Activated B cell treated with CpG ODN at 0.5 μM for 24 hours (primary cell): ENCODE data around the gene BOD1L1. TPM values are rescaled to one million over a fixed set of nuclear protein-coding genes. Genes with fewer than 3 reads are reported as not detected.
A peak's percentile ranks its signal among the peaks of the same experiment; 100 is the strongest.

ENCODE experiments used
- ATAC-seq: fragments of 200-7000 bp; cut with Tn5 transposase; one replicate; pipeline ENCODE4 v1.10.0; 2021; ENCODE audit warnings: low read depth, mild to moderate bottlenecking, moderate library complexity
- CTCF ChIA-PET: fragments of 350-600 bp; sonication (Branson Sonifier 250); formaldehyde crosslinking; loops from one replicate; lab custom pipeline; 2021; ENCODE audit warnings: antibody characterized with exemption; lab: Charles Lee
- POLR2A ChIA-PET: fragments of 350-600 bp; sonication (Branson Sonifier 250); formaldehyde crosslinking; loops from one replicate; lab custom pipeline; 2021; ENCODE audit warnings: antibody characterized with exemption; lab: Charles Lee
- DNase-seq: peaks from one replicate; pipeline ENCODE4 v3.0.0; 2022
- H3K27ac Mint-ChIP-seq: one replicate; pipeline ENCODE4 v1.8.0; 2020; ENCODE audit warnings: mixed read lengths
- H3K27me3 Mint-ChIP-seq: one replicate; pipeline ENCODE4 v1.8.0; 2021; ENCODE audit warnings: mixed read lengths
- H3K36me3 Mint-ChIP-seq: one replicate; pipeline ENCODE4 v1.8.0; 2021; ENCODE audit warnings: low read depth, mixed read lengths
- H3K4me1 Mint-ChIP-seq: one replicate; pipeline ENCODE4 v1.8.0; 2021; ENCODE audit warnings: mixed read lengths
- H3K4me3 Mint-ChIP-seq: one replicate; pipeline ENCODE4 v1.8.0; 2020; ENCODE audit warnings: mild to moderate bottlenecking, mixed read lengths
- H3K9me3 Mint-ChIP-seq: one replicate; pipeline ENCODE4 v1.8.0; 2020; ENCODE audit warnings: mixed read lengths
- intact Hi-C: fragments of 100-400 bp; cut with micrococcal nuclease; formaldehyde crosslinking; loops from one replicate; pipeline ENCODE4 v1.15.1; 2024
- total RNA-seq: library from RNA; stranded (reverse); gene quantifications from 2 replicates; pipeline ENCODE4 v1.2.3, GENCODE V29; 2022
- TF ChIP-seq, protein P1 (sequence below): fragments of 200-600 bp; IDR thresholded peaks from one replicate; pipeline ENCODE4 v1.8.0; 2022; ENCODE audit warnings: antibody characterized with exemption, mild to moderate bottlenecking

The BOD1L1 gene
- total RNA-seq, 1 donor from 2014 or later: 79.3 TPM

DNA sequence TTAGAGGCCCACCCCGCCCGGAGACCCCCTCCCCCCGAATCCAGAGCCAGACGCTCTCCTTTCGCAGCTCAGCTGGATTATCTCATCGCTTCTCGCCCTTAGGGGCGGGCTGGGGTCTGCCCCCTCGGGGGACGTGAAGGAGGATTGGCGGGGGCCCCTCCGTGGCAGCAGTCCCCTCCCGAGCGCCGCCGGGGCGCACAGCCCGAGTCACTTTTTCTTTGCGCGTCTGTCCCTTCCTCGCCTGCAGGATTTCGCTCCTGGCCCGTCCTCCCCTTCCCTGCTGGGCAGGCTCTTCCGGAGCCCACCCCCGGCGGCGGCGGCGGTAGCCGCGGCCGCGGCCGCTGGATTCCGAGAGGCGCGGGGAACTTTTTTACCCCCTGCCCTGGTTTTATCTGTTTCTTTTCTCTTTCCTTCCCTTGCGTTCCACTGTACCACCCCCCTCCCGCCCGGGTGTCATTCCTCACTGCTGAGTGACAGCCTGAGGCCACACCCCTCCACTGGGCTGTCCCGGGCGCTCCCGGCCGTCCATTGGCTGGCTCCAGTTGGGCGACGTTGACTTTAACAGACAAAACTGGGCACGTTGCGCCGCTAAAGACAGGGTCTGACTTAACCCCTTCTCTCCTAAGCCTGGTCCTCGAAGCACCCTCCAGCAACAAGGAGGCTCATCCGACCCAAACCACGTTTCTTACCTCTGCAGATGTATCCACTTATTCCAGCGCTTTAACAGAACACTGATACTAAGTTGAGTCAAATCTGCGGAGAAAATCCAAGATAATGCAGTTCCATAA lies 82.7 kb downstream of the BOD1L1 start:
- intact Hi-C loops: loop anchor here (5.0 kb wide), 2 partner anchors 68 to 83 kb away; partner anchors contain the start of gene BOD1L1
- H3K36me3 Mint-ChIP-seq: no peaks in the 10 kb centered on the region
- peaks cover 47% of the 10 kb centered on the region for H3K4me1 Mint-ChIP-seq
- peaks cover 55% of the 10 kb centered on the region for H3K27me3 Mint-ChIP-seq
- ChIA-PET CTCF (no interaction called here), POLR2A (no interaction called here)
- DNase-seq (peak; percentile 35), ATAC-seq (no peak)
- TF ChIP-seq, protein P1, sequence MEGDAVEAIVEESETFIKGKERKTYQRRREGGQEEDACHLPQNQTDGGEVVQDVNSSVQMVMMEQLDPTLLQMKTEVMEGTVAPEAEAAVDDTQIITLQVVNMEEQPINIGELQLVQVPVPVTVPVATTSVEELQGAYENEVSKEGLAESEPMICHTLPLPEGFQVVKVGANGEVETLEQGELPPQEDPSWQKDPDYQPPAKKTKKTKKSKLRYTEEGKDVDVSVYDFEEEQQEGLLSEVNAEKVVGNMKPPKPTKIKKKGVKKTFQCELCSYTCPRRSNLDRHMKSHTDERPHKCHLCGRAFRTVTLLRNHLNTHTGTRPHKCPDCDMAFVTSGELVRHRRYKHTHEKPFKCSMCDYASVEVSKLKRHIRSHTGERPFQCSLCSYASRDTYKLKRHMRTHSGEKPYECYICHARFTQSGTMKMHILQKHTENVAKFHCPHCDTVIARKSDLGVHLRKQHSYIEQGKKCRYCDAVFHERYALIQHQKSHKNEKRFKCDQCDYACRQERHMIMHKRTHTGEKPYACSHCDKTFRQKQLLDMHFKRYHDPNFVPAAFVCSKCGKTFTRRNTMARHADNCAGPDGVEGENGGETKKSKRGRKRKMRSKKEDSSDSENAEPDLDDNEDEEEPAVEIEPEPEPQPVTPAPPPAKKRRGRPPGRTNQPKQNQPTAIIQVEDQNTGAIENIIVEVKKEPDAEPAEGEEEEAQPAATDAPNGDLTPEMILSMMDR: no peak
- H3K4me3 Mint-ChIP-seq: peak overlapping the region; percentile 80
- H3K9me3 Mint-ChIP-seq: peaks cover 6% of the 10 kb centered on the region
- H3K27ac Mint-ChIP-seq: no peak overlapping the region

DNA sequence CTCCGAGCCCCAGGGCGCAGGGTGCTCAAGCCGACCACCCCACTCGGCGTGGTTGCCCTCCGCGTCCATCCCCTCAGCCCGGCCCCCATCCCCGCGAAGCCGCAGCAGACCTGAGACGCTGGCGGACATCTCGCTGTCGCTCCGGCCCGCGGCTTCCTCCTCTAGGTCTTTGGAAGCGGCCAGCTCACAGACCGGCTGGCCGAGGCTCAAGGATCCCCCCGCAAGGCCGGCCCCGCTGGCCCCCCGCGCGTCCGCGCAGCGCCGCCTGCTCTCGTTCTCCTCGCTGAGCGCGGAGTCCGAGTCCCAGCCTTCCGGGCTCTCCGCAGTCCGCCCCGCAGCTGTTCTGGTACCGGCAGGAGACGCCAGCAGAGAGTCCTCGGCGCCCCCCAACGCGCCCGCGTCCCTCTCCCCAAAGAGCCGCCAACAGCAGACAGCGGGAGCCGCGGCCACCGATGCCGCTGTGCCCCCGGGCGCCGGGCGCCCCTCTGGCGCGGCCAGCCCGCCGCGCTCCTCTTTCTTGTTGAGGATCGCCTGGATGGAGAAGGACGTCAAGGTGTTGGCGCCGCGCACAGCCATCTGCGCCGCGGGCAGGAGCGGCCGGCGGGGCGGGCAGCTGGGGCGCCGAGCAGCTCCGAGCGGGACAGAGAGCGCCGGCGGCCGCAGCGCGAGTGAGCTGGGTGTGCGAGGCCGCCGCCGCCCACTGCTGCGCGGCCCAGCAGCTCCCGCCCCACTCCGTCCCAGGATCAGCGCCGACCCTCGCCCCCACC lies 83.5 kb downstream of the BOD1L1 start, which contains the start of gene NKX3-2:
NKX3-2 (minus strand) TSS at position 670 of the 767 bp plus-strand sequence; CDS start at position 576, 94 bp downstream.
- ChIA-PET CTCF (no interaction called here), POLR2A (no interaction called here)
- intact Hi-C loops: loop anchor here (1.0 kb wide), 1 partner anchor 13 kb away; no protein-coding TSS in a partner anchor
- ATAC-seq (no peak), DNase-seq (peak; percentile 36)
- TF ChIP-seq, protein P1: no peak
- Mint-ChIP-seq H3K9me3 (peaks cover 6% of the 10 kb centered on the region), H3K36me3 (no peaks in the 10 kb centered on the region), H3K4me3 (peak within 1 kb of the TSS; percentile 80), H3K4me1 (peaks cover 44% of the 10 kb centered on the region), H3K27ac (no peak within 1 kb of the TSS), H3K27me3 (peaks cover 59% of the 10 kb centered on the region)

DNA sequence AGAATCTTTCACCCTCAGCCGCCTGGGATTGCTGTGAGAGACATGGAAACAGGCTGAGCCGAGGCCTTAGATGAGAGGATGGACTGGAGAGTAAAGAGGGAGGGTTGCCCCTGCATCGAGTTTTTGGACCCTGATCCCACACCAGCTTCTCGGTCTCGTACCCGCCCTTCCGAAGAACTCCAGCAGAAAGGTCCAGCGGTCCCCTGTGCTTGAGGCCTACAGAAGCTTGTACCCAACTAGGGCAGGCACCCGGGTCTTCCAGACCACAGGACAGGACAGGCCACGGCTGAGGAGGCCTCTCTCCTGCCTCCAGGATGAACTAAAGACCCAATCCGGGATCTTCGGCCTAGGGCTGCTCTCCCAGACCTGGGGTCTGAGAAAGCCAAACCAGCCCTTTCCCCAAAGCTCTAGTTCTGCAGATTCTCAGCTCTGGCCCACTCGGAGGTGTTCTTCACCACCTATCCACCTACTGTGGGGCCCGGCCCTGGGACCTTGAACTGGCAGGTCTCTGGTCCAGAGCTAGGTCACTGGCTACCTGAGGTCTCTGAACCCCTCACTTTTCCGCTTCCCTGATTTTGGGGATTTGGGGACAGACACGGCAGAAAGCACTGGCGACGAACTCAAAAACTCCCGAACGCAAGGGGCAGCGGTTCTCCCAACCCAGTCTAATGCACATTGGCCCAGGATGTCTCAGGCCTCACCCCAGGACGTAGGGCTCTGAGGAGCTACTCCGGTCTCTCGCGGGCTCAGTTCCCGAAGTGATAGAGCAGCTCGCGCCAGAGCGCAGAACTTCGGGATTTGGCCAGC lies 84.3 kb downstream of the BOD1L1 start:
- Mint-ChIP-seq H3K4me3 (peak overlapping the region; percentile 48), H3K9me3 (peaks cover 6% of the 10 kb centered on the region), H3K36me3 (peaks cover 2% of the 10 kb centered on the region), H3K27ac (no peak overlapping the region), H3K4me1 (peaks cover 41% of the 10 kb centered on the region), H3K27me3 (peaks cover 60% of the 10 kb centered on the region)
- TF ChIP-seq, protein P1: no peak
- intact Hi-C loops: loop anchor here (1.0 kb wide), 1 partner anchor 12 kb away; no protein-coding TSS in a partner anchor
- no peak for ATAC-seq
- peak; percentile 18 for DNase-seq
- ChIA-PET CTCF (no interaction called here), POLR2A (no interaction called here)

DNA sequence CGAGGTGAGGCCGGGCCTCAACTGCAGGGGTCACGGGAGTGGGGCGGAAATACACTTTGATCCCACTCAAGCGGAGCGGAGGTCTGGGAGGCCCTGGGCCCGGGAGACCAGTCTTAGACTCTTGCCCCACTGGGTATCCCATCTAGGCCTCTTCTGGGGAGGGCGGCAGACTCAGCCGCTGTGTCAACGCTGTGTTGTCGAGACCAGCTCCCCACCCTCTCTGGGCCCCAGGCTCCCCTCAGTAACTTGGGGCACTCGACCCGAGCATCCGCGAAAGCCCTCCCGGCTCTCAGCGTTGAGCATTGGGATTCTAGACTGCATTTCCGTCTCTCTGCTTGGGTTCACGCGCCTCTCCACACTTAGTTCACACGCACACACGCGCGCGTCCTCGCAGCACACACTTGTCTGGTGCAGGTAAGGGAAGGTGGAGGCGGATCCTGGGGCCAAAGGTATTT lies 84.9 kb downstream of the BOD1L1 start:
- intact Hi-C loops: loop anchor here (1.0 kb wide), 1 partner anchor 11 kb away; no protein-coding TSS in a partner anchor
- POLR2A ChIA-PET: no interaction called here
- peaks cover 63% of the 10 kb centered on the region for H3K27me3 Mint-ChIP-seq
- DNase-seq (peak; percentile 18), ATAC-seq (no peak)
- H3K4me3 Mint-ChIP-seq: peak overlapping the region; percentile 33
- no peak overlapping the region for H3K27ac Mint-ChIP-seq
- H3K9me3 Mint-ChIP-seq: peaks cover 6% of the 10 kb centered on the region
- peaks cover 42% of the 10 kb centered on the region for H3K4me1 Mint-ChIP-seq
- CTCF ChIA-PET: interaction anchor here (1.1 to 1.7 kb wide), 2 partner anchors 10 to 813 kb away, joined by 4 to 5 read pairs; no protein-coding TSS in a partner anchor
- peaks cover 2% of the 10 kb centered on the region for H3K36me3 Mint-ChIP-seq
- TF ChIP-seq, protein P1: no peak
